HG02588 (cell line): ENCODE results near the gene SSX2B.
"Not testable (repeated sequence)": the region's sequence is repeated elsewhere in the genome, so short reads cannot be mapped to it uniquely, and the experiment has no call there.

Experiments
- ATAC-seq: cut with Tn5 transposase; IDR thresholded peaks from one replicate; pipeline ENCODE4 v1.9.1; 2021; ENCODE audit warnings: mild to moderate bottlenecking, moderate library complexity; ENCODE audit not compliant: unreplicated experiment

SSX2B gene

GRCh38 chrX:52750952-52751351 lies at the start of gene SSX2B:
SSX2B (plus strand) TSS chrX:52751252; CDS start chrX:52752681, 1,429 bp downstream.
- ATAC-seq = not testable (repeated sequence)

- not testable (repeated sequence) for ATAC-seq
Observed at GRCh38 chrX:52707078-52707477, 44.0 kb upstream of the SSX2B start, which contains the start of gene SSX2. SSX2 (minus strand) TSS chrX:52707178; CDS start chrX:52705749, 1,429 bp downstream.

GRCh38 chrX:52765983-52766382 lies 14.9 kb downstream of the SSX2B start:
- not testable (repeated sequence) for ATAC-seq

- ATAC-seq = not testable (repeated sequence)
Observed at GRCh38 chrX:52773504-52773903, 22.5 kb downstream of the SSX2B start.

- not testable (repeated sequence) for ATAC-seq
Observed at GRCh38 chrX:52797327-52797726, 46.3 kb downstream of the SSX2B start, which contains the start of gene SPANXN5. SPANXN5 (minus strand) TSS chrX:52797427; CDS start chrX:52797348, 79 bp downstream.

- not testable (repeated sequence) for ATAC-seq
Observed at GRCh38 chrX:52804876-52805275, 53.8 kb downstream of the SSX2B start.
